Measurements from ENCODE around the gene PLCB4. TPM values are rescaled to one million over a fixed set of nuclear protein-coding genes. Genes with fewer than 3 reads are reported as not detected.

The PLCB4 gene
- polyA plus RNA-seq, 1 donor (not counting 4 experiments of a cell fraction or from before 2014, with no cell fraction given): 4.1 TPM

DNA sequence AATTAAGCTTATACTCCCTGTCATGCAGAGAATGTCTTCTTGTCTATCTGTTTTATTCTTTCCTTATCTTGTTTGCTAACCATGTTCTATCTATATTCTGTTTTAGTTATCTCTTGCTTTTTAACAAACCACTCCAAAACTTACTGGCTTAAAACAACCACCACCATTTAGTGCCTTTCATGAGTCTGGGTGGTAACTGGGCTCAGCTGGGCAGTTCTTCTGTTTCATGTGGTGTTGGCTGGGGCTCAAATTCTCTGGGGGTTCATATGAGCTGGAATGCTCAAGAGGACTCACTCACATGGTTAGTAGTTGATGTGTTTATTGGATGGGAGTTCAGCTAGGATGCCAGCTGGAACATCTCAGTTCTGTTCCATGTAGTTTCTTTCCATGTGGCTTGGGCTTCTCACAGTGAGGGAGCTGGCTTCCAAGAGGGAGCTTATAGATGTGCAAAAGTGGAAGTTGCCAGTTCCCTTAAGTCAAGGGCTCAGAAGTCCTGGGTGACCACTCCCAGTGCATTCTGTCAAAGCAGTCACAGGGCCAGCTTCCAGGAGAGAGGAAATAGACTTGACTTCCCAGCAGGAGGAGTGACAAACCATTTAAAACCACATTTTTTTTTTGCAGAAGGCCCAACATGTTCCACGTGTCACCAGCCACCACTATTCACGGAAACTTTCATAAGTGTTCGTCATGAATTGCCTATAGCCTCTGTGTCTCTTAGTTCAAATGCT, 70.4 kb downstream of the PLCB4 start:
- Histone ChIP-seq H4K20me1 (ENCODE audit: control insufficient read depth, extremely low read depth, insufficient read depth, low read length) (no peaks in the 10 kb centered on the region), H3K4me3 (ENCODE audit: control insufficient read depth in 2 of 3, extremely low read depth in 1 of 3, insufficient read depth in 2 of 3, low read depth in 1 of 3, low read length in 3 of 3) (no peak overlapping the region), H3K27ac (ENCODE audit: control insufficient read depth, insufficient read depth, low read length) (no peak overlapping the region), H3K9ac (ENCODE audit: control insufficient read depth, extremely low read depth, insufficient read depth, low read length) (no peak overlapping the region), H2AFZ (ENCODE audit: control insufficient read depth, low read length) (no peak overlapping the region), H3K9me1 (ENCODE audit: control insufficient read depth, extremely low read depth, insufficient read depth, low read length) (no peaks in the 10 kb centered on the region), H3K4me1 (ENCODE audit: control insufficient read depth, extremely low read depth, insufficient read depth, low read length) (no peaks in the 10 kb centered on the region), H3K9me3 (ENCODE audit: control insufficient read depth, low read depth, low read length) (peaks cover 2% of the 10 kb centered on the region), H3K4me2 (ENCODE audit: control insufficient read depth, extremely low read depth, insufficient read depth, low read depth, low read length) (no peak overlapping the region), H3K27me3 (ENCODE audit: control insufficient read depth, extremely low read depth, insufficient read depth, low read length) (no peaks in the 10 kb centered on the region), H3K36me3 (ENCODE audit: control insufficient read depth in 2 of 2, extremely low read depth in 1 of 2, insufficient read depth in 2 of 2, low read length in 2 of 2) (no peaks in the 10 kb centered on the region), H3K79me2 (ENCODE audit: control insufficient read depth, insufficient read depth, low read length) (no peaks in the 10 kb centered on the region)
- FAIRE-seq: no peak
- TF ChIP-seq, protein P1, sequence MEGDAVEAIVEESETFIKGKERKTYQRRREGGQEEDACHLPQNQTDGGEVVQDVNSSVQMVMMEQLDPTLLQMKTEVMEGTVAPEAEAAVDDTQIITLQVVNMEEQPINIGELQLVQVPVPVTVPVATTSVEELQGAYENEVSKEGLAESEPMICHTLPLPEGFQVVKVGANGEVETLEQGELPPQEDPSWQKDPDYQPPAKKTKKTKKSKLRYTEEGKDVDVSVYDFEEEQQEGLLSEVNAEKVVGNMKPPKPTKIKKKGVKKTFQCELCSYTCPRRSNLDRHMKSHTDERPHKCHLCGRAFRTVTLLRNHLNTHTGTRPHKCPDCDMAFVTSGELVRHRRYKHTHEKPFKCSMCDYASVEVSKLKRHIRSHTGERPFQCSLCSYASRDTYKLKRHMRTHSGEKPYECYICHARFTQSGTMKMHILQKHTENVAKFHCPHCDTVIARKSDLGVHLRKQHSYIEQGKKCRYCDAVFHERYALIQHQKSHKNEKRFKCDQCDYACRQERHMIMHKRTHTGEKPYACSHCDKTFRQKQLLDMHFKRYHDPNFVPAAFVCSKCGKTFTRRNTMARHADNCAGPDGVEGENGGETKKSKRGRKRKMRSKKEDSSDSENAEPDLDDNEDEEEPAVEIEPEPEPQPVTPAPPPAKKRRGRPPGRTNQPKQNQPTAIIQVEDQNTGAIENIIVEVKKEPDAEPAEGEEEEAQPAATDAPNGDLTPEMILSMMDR (optimal IDR thresholded peaks at IDR 0.05 in 1 of 3, IDR thresholded peaks at IDR 0.05 in 1 of 3, conservative IDR thresholded peaks at IDR 0.05 in 1 of 3; ENCODE audit: extremely low read depth in 1 of 3, insufficient read depth in 2 of 3, low read length in 3 of 3): no peak
- no peak for TF ChIP-seq EZH2 (IDR thresholded peaks at IDR 0.05; ENCODE audit: low read length)
- dilution Hi-C loops (cut with MboI; ENCODE audit: extremely low pct_ligation_motif_present, low sequenced_read_pairs): no loop called here
- DNase-seq (ENCODE audit: low read depth, low spot score): no peak

DNA sequence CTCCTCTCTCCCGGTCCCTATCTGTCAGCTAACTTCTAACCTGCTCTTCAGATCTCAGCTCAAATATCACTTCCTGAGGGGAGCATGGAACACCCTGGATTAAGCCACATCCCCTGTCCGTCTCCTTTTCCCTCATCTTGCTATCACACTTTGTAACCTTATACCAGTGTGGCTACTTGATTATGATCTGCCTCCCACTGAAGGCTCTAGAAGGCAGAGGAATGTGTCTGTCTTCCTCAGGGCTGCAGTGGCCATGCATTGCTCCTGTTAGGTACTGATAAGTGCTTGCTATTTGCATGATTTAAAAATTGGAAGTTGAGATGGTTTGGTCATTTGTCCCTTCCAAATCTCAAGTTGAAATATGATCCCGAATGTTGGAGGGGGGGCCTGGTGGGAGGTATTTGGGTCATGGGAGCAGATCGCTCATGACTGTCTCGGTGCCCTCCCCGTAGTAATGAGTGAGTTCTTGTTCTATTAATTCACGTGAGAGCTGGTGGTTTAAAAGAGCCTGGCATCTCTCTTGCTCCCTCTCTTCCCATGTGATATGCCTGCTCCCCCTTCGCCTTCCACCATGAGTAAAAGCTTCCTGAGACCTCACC, 71.4 kb downstream of the PLCB4 start:
- Histone ChIP-seq H2AFZ (ENCODE audit: control insufficient read depth, low read length) (no peak overlapping the region), H3K9ac (ENCODE audit: control insufficient read depth, extremely low read depth, insufficient read depth, low read length) (no peak overlapping the region), H3K9me1 (ENCODE audit: control insufficient read depth, extremely low read depth, insufficient read depth, low read length) (no peaks in the 10 kb centered on the region), H3K79me2 (ENCODE audit: control insufficient read depth, insufficient read depth, low read length) (no peaks in the 10 kb centered on the region), H3K36me3 (ENCODE audit: control insufficient read depth in 2 of 2, extremely low read depth in 1 of 2, insufficient read depth in 2 of 2, low read length in 2 of 2) (no peaks in the 10 kb centered on the region), H3K4me3 (ENCODE audit: control insufficient read depth in 2 of 3, extremely low read depth in 1 of 3, insufficient read depth in 2 of 3, low read depth in 1 of 3, low read length in 3 of 3) (no peak overlapping the region), H3K9me3 (ENCODE audit: control insufficient read depth, low read depth, low read length) (peaks cover 2% of the 10 kb centered on the region), H3K4me2 (ENCODE audit: control insufficient read depth, extremely low read depth, insufficient read depth, low read depth, low read length) (no peak overlapping the region), H3K27me3 (ENCODE audit: control insufficient read depth, extremely low read depth, insufficient read depth, low read length) (no peaks in the 10 kb centered on the region), H3K4me1 (ENCODE audit: control insufficient read depth, extremely low read depth, insufficient read depth, low read length) (no peaks in the 10 kb centered on the region), H3K27ac (ENCODE audit: control insufficient read depth, insufficient read depth, low read length) (no peak overlapping the region), H4K20me1 (ENCODE audit: control insufficient read depth, extremely low read depth, insufficient read depth, low read length) (no peaks in the 10 kb centered on the region)
- no peak for FAIRE-seq
- TF ChIP-seq EZH2 (IDR thresholded peaks at IDR 0.05; ENCODE audit: low read length): no peak
- TF ChIP-seq, protein P1 (optimal IDR thresholded peaks at IDR 0.05 in 1 of 3, IDR thresholded peaks at IDR 0.05 in 1 of 3, conservative IDR thresholded peaks at IDR 0.05 in 1 of 3; ENCODE audit: extremely low read depth in 1 of 3, insufficient read depth in 2 of 3, low read length in 3 of 3): no peak
- no peak for DNase-seq (ENCODE audit: low read depth, low spot score)
- dilution Hi-C loops (cut with MboI; ENCODE audit: extremely low pct_ligation_motif_present, low sequenced_read_pairs): no loop called here
